SHP77 treated with DMSO at 0.1 percent for 48 hours (cell line): Measurements from ENCODE around the gene DNAJB7.
"Not testable (repeated sequence)": the region's sequence is repeated elsewhere in the genome, so short reads cannot be mapped to it uniquely, and the experiment has no call there.

Experiments
- DNase-seq: peaks from one replicate; lab custom pipeline; 2025; lab: John Stamatoyannopoulos, UW

Gene DNAJB7

DNA sequence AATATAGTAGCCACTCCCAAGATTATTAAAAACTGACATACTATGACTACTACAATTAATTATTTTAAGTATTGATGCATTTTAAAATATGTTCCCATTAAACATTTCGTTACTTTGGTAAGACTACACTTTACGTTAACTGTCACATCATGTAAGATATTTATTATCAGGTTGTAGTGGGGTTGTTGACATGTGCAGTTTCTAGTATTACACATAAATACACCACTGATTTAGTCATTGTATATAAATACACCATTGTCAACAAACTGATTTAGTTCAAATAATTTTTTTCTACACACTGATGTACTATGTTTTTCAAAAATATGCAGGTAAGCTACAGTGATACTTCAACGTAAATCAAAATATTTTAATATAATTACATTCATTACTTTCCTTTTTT is 17.0 kb downstream of the DNAJB7 start:
- DNase-seq, result no peak

DNA sequence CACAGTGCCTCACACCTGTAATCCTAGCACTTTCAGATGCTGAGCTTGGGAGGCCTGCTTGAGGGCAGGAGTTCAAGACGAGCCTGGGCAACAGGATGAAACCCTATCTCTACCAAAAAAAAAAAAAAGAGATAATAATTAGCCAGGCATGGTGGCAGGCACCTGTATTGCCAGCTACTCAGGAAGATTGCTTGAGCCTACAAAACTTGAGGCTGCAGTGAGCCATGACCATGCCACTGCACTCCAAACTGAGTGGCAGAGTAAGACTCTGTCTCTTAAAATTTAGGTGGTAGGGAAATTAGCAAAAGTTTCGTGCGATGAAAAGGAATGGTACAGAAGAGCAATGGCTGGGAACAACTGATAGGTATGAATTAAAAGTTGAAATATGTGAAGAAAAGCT is 23.4 kb downstream of the DNAJB7 start:
- no peak for DNase-seq

DNA sequence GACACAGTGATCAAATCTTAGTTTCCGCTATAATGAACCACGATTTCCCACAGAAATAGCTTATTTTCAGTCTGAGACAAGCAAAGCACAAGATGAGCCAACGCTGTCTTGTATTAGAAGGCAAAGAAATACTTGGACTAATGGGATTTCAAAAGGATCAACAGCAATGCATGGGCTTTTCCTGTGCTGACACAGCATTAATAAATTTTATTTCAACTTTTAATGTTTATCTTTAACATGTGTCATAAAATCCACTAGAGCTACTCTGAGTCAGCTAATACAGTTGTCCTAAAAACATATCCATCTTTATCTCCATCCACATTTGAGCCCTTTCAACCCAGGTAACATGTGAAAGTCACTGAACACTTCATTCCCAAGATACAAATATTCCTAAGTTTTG is 27.3 kb downstream of the DNAJB7 start:
- no peak for DNase-seq

DNA sequence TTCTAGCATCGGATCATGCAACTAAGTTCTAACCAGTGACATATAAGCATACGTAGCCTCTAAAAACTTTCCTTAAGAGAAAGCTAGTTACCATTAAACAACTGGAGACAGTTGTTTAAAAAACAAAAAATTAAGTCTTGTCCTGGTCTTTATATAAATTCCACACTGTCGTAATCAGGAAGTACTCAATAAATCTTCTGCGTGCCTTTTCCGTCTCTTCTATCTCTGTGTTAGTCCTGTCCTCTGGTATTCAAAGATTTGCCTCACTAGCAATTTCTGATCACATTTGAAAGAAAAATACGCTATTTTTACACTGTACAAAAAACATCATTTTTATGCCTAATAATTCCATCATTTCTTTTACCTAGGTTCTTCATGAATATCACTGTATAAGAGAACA is 32.8 kb downstream of the DNAJB7 start:
- no peak for DNase-seq

DNA sequence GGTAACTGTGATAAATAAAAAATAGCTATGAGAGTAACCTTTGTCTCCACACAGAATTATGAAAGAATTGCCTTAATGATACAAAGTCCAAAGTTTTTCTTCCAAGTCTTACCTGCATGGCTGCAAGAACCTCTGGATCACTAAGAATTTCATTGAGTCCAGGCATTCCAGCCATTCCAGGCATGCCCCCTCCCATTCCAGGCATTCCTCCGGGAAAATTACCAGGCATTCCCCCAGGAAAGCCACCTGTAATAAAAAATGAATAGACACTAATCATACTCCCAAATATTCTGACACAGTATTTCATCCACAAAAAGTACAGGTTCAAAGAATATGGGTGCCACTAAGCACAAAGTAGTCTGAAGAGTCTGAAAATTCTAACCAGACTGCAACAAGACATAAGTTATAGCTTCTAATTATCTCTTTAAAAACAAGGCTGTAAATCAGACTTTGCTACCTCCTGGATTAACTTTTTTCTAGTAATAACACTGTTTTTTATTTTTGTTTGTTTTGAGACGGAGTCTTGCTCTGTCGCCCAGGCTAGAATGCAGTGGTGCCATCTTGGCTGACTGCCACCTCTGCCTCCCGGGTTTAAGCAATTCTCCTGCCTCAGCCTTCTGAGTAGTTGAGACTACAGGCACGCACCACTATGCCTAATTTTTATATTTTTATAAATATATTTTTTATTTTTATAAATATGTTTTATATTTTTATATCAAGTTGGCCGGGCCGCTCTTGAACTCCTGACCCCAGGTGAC is 34.8 kb downstream of the DNAJB7 start:
- no peak for DNase-seq

- not testable (repeated sequence) for DNase-seq
These were observed 35.6 kb downstream of the DNAJB7 start for GRCh38 chr22:40826292-40826691.

DNA sequence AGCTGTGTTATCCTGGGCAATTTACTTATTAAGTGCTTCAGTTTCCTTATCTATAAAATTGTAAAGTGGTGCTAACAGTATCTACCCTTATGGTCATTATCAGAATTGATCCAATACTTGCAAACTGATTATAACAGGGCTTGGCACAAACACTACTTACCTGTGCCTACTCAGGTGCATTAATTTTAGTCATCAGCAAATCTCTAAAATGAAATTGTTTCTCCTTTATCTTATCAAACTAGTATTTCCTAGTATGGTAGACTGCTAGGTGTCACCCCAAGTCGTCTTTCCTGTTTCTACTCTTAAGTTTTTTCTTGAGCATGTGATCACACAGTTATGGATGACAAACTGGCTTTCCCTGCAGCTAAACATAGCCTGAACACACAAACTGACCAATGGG is 38.5 kb downstream of the DNAJB7 start:
- DNase-seq, result no peak

DNA sequence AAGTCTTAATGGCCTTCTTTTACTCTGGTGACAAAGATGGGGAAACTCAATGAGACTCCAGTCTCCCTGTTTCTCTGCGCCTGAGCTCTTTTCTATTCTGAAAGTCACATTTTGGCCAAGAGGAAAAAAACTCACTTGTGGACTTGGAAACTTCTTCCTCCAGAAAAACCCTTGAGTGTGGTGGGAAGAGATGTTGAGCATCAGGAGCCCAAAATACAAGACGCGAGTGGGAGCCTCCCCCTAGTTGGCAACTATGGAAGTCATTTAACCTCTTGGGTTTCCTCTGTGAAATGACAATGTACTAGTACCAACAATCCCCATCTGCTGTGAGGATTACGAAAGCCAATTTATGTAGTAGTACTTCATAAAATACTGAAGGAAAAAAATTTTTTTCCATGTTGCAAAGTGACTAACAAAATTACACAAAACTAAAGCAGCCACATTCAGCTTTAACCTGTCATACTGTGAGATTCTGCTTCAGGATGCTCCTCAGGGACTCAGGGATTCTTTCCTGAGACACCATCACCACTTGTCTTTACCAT is 42.2 kb downstream of the DNAJB7 start:
- peak; percentile 16 for DNase-seq

GRCh38 chr22:40818747-40819598 is 42.9 kb downstream of the DNAJB7 start, which contains the start of gene SLC25A17:
TSS of gene SLC25A17 (minus strand) at chr22:40819346. CDS start at chr22:40819248, 98 bp downstream.
- peak; percentile 73 for DNase-seq

GRCh38 chr22:40818192-40818746 is 43.6 kb downstream of the DNAJB7 start:
- no peak for DNase-seq

DNA sequence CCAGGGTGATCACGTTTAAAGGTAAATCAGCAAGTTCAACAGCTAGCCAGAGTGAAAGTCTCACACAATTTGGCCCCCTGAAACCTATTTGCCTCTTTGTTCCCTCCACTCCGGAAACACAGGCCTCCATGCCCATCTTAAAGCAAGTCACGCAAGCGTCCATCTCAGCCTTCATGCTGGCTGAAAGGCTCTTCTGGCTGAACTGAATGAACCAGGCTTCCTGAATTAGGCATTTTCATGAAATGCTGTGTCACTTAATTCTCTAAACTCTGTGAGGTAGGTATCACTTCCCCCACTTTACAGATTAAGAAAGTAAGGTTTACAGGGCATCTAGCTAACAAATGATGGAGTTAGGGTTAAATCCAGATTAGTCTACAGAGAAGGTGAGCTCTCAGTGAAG is 44.2 kb downstream of the DNAJB7 start:
- no peak for DNase-seq

DNA sequence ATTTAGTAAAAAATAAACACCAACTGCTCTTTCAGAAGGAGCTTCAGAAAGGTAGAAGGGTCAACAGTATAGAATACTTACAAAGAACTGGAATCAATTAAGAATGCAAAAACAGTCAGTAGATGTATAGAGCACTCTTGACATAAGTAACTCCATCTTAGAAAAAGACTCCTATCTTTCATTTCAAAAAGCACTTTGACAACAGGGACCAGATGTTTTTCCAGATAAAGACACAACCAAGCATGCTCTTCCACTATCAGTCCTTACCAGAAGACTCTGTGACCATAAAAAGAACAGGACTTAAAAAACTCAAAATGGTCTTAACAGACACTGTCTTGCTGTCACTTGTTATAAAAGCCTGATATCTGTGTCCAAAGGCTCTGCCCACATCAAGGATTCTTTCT is 48.0 kb downstream of the DNAJB7 start:
- DNase-seq, result no peak
